Measurements from ENCODE around the gene EPB41L2.

Gene EPB41L2

GRCh38 chr6:130853555-130854183, 209.4 kb downstream of the EPB41L2 start:
- no peak for DNase-seq

- no peak for DNase-seq
Observed at GRCh38 chr6:130852844-130853554, 210.0 kb downstream of the EPB41L2 start.

DNA sequence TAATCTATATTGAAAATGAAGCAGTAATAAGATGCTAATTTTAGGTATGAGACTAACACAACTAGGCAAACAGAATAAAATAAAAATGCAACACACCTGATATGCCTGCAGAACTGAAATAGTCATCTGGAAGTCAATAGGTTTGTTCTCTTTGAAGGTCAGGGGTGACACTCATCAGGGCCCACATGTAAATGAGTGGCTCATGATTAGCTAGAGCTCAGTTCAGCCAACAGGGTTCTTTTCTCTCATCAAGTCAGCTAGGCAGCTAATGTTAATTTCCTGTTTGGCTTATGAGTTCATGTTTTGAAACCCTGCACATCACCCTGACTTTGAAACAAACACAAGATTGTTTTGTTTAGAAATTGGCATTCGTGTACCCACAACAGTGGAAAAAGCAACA, 212.0 kb downstream of the EPB41L2 start:
- no peak for DNase-seq

GRCh38 chr6:130849594-130849993, 213.5 kb downstream of the EPB41L2 start:
- no peak for DNase-seq

GRCh38 chr6:130848945-130849344, 214.1 kb downstream of the EPB41L2 start:
- DNase-seq = peak; percentile 50

DNA sequence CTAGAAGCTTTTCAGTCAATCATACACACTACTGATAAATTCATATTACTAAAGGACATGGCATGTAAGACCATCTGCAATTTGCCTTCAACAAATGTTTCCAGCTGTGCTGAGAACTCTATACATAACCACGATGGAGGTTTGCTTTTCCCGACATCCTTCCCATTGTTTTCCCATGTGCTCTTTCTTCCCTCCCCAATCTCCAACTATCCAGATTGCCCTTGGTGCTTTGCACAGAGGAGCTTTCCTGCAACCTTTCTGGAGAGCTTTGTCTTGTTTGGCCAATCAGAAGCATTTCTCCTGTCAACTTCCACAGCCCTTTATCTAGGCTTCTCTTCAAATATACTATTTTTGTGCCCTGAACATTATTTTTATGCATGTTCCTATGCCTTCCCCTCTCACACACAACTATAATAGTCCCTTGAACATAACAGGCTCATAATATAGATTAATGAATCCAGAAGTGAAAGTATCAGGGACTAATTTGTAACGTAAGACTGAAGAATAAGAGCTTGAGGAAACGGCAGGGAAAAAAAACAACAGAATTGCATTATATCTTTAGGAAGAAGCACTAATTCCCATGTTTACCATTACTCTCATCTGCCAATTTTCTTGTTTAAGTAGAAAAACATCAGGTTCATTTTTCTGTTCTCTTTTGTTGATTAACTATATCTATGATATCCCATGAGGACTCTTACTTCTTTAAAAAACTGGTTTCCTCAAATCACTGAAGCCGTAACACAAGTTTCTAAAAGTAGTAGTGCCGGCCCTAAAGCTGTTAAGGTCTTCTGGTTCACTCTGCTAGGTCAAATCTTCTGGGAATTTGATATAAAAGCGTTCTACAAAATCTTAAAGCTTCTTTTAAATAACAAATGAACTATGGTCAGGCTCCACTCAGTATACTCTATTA, 215.8 kb downstream of the EPB41L2 start:
- DNase-seq = no peak

GRCh38 chr6:130846501-130846900, 216.5 kb downstream of the EPB41L2 start:
- no peak for DNase-seq

DNA sequence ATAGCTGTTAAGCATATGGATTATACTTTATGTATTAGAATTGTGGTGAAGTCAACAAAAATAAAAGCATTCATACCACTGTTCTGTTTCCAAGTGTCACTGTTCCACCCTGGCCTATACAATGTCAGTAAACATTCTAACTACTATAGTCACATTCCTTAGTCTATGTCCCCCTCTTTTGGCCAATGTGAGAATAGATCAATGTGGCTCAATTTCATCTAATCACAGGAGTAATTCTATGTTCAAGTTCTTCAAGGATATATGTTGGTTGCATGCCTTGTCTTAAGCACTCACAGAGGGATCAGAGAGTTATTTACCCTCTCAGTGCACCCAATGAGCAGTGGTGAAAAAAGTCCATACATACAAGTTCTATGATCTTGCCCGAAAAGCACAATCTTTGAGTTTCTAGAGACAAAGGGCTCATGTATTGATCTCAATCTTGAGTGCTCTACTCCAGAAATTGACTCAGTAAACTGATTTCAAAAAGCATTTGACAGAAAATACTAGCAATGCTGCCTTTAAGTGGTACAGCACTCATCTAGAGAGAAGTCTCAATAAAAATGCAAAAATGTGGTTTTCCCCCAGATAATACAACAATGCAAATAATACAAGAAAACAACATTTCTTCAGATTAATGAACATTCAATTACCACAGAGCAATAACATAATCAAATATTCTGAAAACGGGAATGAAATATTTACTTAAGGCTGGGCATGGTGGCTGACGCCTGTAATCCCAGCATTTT, 219.3 kb downstream of the EPB41L2 start:
- DNase-seq = no peak

GRCh38 chr6:130841128-130841728, 221.8 kb downstream of the EPB41L2 start:
- no peak for DNase-seq

- DNase-seq = no peak
Observed at GRCh38 chr6:130840050-130840449, 223.0 kb downstream of the EPB41L2 start.

GRCh38 chr6:130839379-130839778, 223.7 kb downstream of the EPB41L2 start:
- DNase-seq = no peak

DNA sequence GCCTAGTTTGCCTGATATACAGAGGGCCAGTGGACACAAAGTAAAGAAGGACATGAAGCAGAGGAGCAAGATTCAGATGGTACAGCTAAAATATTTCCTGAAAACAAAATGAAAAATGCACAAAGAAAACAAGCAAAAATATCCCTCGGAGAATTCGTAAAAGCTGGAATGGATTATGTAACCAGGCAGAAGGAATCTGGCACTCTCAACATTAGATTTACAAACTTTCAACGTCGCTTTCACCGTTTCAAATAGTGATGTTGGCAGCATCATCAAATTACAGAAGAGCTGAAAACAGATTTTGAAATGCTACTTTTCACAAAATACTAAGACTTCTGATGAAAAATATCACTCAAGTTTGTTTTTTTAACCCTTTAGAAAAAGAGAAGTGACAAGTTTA, 224.1 kb downstream of the EPB41L2 start:
- no peak for DNase-seq

DNA sequence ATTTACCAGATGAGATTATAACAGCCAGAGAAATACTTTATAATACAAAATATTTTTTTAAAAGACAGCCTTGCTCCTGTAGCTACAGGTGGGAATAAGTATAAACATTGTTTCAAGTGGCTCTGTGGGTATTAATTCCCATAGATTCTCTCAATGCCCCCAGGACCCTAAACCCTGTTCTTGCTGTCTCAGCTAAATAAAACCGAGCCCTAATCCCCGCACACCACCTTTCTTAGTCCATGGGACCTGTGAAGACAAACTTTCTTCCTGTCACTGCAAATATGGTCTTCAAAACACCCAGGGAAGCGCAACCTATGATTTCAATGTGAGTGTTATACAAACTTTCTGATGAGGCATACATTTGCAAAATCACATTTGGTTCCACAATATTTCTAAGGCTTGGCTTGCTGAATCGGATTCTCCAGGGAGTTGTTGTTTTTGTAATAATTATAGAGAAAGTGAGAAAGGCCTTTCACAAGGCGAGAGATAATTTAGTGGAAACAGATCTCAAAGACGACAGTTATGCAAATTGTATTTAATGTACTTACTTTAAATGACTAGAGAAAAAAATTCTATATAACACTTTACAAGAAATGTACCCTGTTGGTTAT, 224.7 kb downstream of the EPB41L2 start:
- DNase-seq = no peak

- DNase-seq = no peak
Observed at GRCh38 chr6:130837067-130837466, 226.0 kb downstream of the EPB41L2 start.

DNA sequence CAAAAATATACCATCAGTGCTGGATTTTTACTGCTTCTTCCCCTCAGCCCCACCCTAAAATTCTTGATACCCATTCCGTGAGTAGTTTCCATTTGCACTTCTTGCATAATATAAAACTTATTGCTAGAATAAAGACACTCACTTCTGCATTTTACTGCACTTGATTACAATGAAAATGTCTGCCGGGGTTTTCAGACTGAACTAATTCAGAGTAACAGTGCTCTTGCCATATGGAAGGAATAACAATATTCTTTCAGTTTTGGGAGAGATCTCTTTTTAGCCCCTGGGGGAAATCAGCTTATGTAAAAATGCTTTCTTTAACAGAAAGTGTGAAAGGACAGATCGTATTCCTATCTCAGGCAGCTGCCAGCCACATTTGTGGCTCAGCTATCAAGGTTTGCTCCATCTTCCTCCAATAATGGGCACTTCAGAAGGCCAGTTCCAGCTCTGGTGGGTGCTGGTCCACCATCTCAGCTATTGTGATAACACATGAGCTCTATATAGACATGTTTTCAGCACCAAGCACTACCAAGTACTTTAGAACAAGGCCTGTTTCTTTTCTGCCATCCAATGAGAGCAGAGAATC, 226.9 kb downstream of the EPB41L2 start:
- DNase-seq = no peak

DNA sequence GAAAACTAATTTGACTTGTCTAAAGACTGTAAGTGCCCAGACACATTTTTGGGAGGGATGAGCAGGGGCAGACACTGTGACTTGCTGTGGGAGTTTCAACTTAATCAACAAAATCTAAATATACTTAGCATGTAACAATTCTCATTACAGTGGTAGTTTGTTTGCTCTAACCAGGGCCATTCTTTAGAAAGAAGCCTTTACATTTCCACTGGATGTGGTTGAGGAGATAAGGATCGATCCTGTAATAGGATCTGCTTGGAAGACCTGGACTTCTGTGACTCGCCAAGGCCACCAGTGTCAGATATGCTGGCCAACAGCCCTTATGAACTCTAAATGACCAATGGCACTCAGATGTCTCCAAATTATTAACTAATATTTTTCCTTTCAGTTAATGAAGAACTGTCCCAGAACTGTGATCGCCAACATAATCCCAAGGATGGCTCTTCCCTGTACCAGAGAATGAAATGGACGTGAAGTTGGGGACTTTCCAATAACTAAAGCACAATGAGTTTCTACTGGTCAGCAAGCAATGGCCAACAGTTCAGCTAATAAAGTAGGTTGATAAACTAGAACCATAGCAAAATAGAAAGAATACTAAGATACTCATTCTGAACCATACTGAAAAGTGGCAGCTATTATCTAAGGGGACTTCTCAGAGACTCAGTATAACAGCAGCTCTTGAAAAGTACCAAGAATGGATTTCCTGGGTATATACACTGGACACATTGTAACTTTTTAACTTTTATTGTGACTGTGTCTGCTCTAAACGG, 228.4 kb downstream of the EPB41L2 start:
- DNase-seq = no peak

GRCh38 chr6:130833569-130833968, 229.5 kb downstream of the EPB41L2 start:
- DNase-seq = no peak

DNA sequence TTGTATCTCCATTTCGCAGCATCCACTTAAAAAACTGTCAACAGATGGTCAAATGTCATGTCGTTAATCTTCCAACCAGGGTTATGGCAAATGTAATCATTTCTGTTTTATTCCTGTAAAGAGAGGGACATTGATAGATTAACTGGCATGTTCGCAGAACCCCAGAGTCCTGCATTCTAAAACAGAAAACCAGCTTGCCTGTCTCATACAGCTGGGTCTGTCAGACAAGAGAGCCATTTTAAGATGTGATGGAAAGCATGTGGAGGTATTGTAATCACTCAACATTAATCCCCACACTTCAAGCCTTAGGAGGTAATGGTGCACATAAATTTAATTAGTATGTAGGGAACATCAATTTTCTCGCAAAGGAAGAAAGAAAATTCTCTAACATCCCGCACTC, 231.4 kb downstream of the EPB41L2 start:
- no peak for DNase-seq

DNA sequence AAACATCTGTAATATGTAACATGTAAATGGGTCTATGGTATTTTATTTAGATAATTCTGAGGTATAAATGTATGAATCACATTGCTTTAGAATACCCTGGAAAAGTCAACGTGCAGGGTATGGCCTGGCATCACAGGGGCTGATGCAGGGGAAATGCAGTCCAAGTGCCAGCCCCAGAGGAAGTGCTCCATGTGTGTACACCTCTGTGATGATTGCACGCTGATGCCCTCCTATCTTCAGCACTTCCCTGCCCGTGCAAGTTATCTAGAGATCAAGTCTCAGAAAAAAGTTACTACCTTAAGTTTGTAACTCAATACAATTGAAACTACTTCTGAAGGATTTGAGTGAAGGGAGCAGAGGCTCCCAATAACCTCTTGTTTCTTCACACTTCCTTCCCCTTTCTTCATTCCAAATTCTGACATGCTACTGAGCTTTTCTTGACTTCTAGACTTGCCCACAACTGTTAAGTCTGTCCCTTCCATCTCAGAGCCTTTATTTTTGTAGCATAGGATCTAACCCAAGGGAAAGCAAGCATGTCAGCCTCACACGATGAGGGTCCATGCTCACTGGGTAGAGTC, 233.6 kb downstream of the EPB41L2 start:
- DNase-seq = no peak
